Activated CD4-positive, alpha-beta T cell treated with anti-CD3 and anti-CD28 coated beads, Interleukin-2, amount 10 ng/mL, durations not matched to agents 24 days and 14 days (primary cell): ENCODE data around the gene CD80. TPM values are rescaled to one million over a fixed set of nuclear protein-coding genes. Genes with fewer than 3 reads are reported as not detected.
"Not testable (repeated sequence)": the region's sequence is repeated elsewhere in the genome, so short reads cannot be mapped to it uniquely, and the experiment has no call there.

Experiments used
- DNase-seq: peaks from one replicate; pipeline ENCODE4 v3.0.0; 2022
- H3K27ac Mint-ChIP-seq: one replicate; pipeline ENCODE4 v1.8.0; 2022; ENCODE audit warnings: mild to moderate bottlenecking, mixed read lengths
- H3K27me3 Mint-ChIP-seq: one replicate; pipeline ENCODE4 v1.8.0; 2022; ENCODE audit warnings: mixed read lengths
- H3K36me3 Mint-ChIP-seq: one replicate; pipeline ENCODE4 v1.8.0; 2022; ENCODE audit warnings: low read depth, mild to moderate bottlenecking, mixed read lengths
- H3K4me1 Mint-ChIP-seq: one replicate; pipeline ENCODE4 v1.8.0; 2021; ENCODE audit warnings: mixed read lengths
- H3K4me3 Mint-ChIP-seq: one replicate; pipeline ENCODE4 v1.8.0; 2022; ENCODE audit warnings: mild to moderate bottlenecking, moderate library complexity, mixed read lengths
- H3K9me3 Mint-ChIP-seq: one replicate; pipeline ENCODE4 v1.8.0; 2021; ENCODE audit warnings: mixed read lengths
- intact Hi-C: fragments of 100-400 bp; cut with micrococcal nuclease; formaldehyde crosslinking; loops from one replicate; pipeline ENCODE4 v1.15.1; 2023
- total RNA-seq: library from RNA; stranded (reverse); gene quantifications from 2 replicates; pipeline ENCODE4 v1.2.3, GENCODE V29; 2022

The CD80 gene
- total RNA-seq, 1 donor from 2014 or later: 12.5 TPM

- Mint-ChIP-seq H3K27ac (no peak overlapping the region), H3K4me3 (no peak overlapping the region), H3K36me3 (no peaks in the 10 kb centered on the region), H3K9me3 (peaks cover 10% of the 10 kb centered on the region), H3K27me3 (peaks cover 11% of the 10 kb centered on the region), H3K4me1 (peaks cover 8% of the 10 kb centered on the region)
- no peak for DNase-seq
- intact Hi-C loops: no loop called here
These were observed 10.8 kb upstream of the CD80 start for GRCh38 chr3:119570229-119570628.

GRCh38 chr3:119569156-119569555 lies 9.7 kb upstream of the CD80 start:
- no peak overlapping the region for H3K27ac Mint-ChIP-seq
- H3K4me3 Mint-ChIP-seq: no peak overlapping the region
- peaks cover 11% of the 10 kb centered on the region for H3K27me3 Mint-ChIP-seq
- no peaks in the 10 kb centered on the region for H3K36me3 Mint-ChIP-seq
- intact Hi-C loops: no loop called here
- H3K9me3 Mint-ChIP-seq: peaks cover 10% of the 10 kb centered on the region
- H3K4me1 Mint-ChIP-seq: peaks cover 8% of the 10 kb centered on the region
- no peak for DNase-seq

- DNase-seq, intact Hi-C loops, H3K9me3 Mint-ChIP-seq, H3K4me3 Mint-ChIP-seq, H3K36me3 Mint-ChIP-seq, H3K27ac Mint-ChIP-seq: not testable (repeated sequence)
- H3K27me3 Mint-ChIP-seq: peaks cover 11% of the 10 kb centered on the region
- peaks cover 18% of the 10 kb centered on the region for H3K4me1 Mint-ChIP-seq
These were observed 3.9 kb upstream of the CD80 start for GRCh38 chr3:119563334-119563733.

- peaks cover 26% of the 10 kb centered on the region for H3K4me1 Mint-ChIP-seq
- H3K36me3 Mint-ChIP-seq: no peaks in the 10 kb centered on the region
- H3K4me3 Mint-ChIP-seq: peak overlapping the region; percentile 63
- peak overlapping the region; percentile 95 for H3K27ac Mint-ChIP-seq
- H3K9me3 Mint-ChIP-seq: peaks cover 6% of the 10 kb centered on the region
- intact Hi-C loops: loop anchor here (1.0 kb wide), 2 partner anchors 17 to 77 kb away; partner anchors contain the start of gene ADPRH
- H3K27me3 Mint-ChIP-seq: peaks cover 7% of the 10 kb centered on the region
- peak; percentile 82 for DNase-seq
These were observed 3.0 kb upstream of the CD80 start for GRCh38 chr3:119562307-119562961.

GRCh38 chr3:119560160-119560559 lies 746 bp upstream of the CD80 start:
- intact Hi-C loops: no loop called here
- peaks cover 18% of the 10 kb centered on the region for H3K36me3 Mint-ChIP-seq
- peak overlapping the region; percentile 34 for H3K27ac Mint-ChIP-seq
- H3K9me3 Mint-ChIP-seq: no peaks in the 10 kb centered on the region
- peaks cover 47% of the 10 kb centered on the region for H3K4me1 Mint-ChIP-seq
- peak overlapping the region; percentile 5 for H3K4me3 Mint-ChIP-seq
- DNase-seq: no peak
- no peaks in the 10 kb centered on the region for H3K27me3 Mint-ChIP-seq

GRCh38 chr3:119558626-119559317 lies 642 bp downstream of the CD80 start:
- Mint-ChIP-seq H3K9me3 (no peaks in the 10 kb centered on the region), H3K27me3 (no peaks in the 10 kb centered on the region), H3K4me1 (peaks cover 53% of the 10 kb centered on the region), H3K4me3 (peak overlapping the region; percentile 80), H3K36me3 (peaks cover 19% of the 10 kb centered on the region), H3K27ac (peak overlapping the region; percentile 77)
- intact Hi-C loops: loop anchor here (1.0 to 10.0 kb wide), 9 partner anchors 50 to 674 kb away; partner anchors contain the start of genes GSK3B, TIMMDC1 and TMEM39A
- DNase-seq: no peak

- DNase-seq: peak; percentile 78
- Mint-ChIP-seq H3K4me3 (peak overlapping the region; percentile 80), H3K4me1 (peaks cover 53% of the 10 kb centered on the region), H3K27me3 (no peaks in the 10 kb centered on the region), H3K9me3 (no peaks in the 10 kb centered on the region), H3K27ac (peak overlapping the region; percentile 77), H3K36me3 (peaks cover 21% of the 10 kb centered on the region)
- intact Hi-C loops: loop anchor here (2.0 to 10.0 kb wide), 6 partner anchors 49 to 673 kb away; partner anchors contain the start of genes GSK3B, TIMMDC1 and TMEM39A
These were observed 1.5 kb downstream of the CD80 start for GRCh38 chr3:119557877-119558269.

GRCh38 chr3:119557192-119557876 lies 2.1 kb downstream of the CD80 start:
- intact Hi-C loops: loop anchor here (5.0 to 10.0 kb wide), 3 partner anchors 280 to 673 kb away; partner anchors contain the start of gene GSK3B
- no peak for DNase-seq
- H3K27me3 Mint-ChIP-seq: no peaks in the 10 kb centered on the region
- H3K4me3 Mint-ChIP-seq: peak overlapping the region; percentile 80
- H3K36me3 Mint-ChIP-seq: peaks cover 23% of the 10 kb centered on the region
- peaks cover 47% of the 10 kb centered on the region for H3K4me1 Mint-ChIP-seq
- H3K9me3 Mint-ChIP-seq: no peaks in the 10 kb centered on the region
- peak overlapping the region; percentile 77 for H3K27ac Mint-ChIP-seq

- H3K36me3 Mint-ChIP-seq: peaks cover 30% of the 10 kb centered on the region
- intact Hi-C loops: loop anchor here (5.0 to 10.0 kb wide), 3 partner anchors 279 to 671 kb away; partner anchors contain the start of gene GSK3B
- H3K9me3 Mint-ChIP-seq: no peaks in the 10 kb centered on the region
- no peak for DNase-seq
- H3K27ac Mint-ChIP-seq: peak overlapping the region; percentile 68
- no peaks in the 10 kb centered on the region for H3K27me3 Mint-ChIP-seq
- H3K4me3 Mint-ChIP-seq: peak overlapping the region; percentile 80
- peaks cover 42% of the 10 kb centered on the region for H3K4me1 Mint-ChIP-seq
These were observed 3.5 kb downstream of the CD80 start for GRCh38 chr3:119555929-119556328.

GRCh38 chr3:119555309-119555735 lies 4.1 kb downstream of the CD80 start:
- Mint-ChIP-seq H3K9me3 (no peaks in the 10 kb centered on the region), H3K4me3 (peak overlapping the region; percentile 80), H3K27me3 (no peaks in the 10 kb centered on the region), H3K27ac (peak overlapping the region; percentile 4), H3K36me3 (peaks cover 34% of the 10 kb centered on the region), H3K4me1 (peaks cover 44% of the 10 kb centered on the region)
- intact Hi-C loops: loop anchor here (5.0 to 10.0 kb wide), 3 partner anchors 278 to 671 kb away; partner anchors contain the start of gene GSK3B
- peak; percentile 58 for DNase-seq

GRCh38 chr3:119553823-119554415 lies 5.5 kb downstream of the CD80 start:
- H3K4me1 Mint-ChIP-seq: peaks cover 39% of the 10 kb centered on the region
- no peaks in the 10 kb centered on the region for H3K9me3 Mint-ChIP-seq
- H3K27me3 Mint-ChIP-seq: no peaks in the 10 kb centered on the region
- DNase-seq: no peak
- H3K36me3 Mint-ChIP-seq: peaks cover 37% of the 10 kb centered on the region
- intact Hi-C loops: loop anchor here (10.0 kb wide), 2 partner anchors 541 to 669 kb away; partner anchors contain the start of gene GSK3B
- H3K27ac Mint-ChIP-seq: peak overlapping the region; percentile 45
- H3K4me3 Mint-ChIP-seq: no peak overlapping the region

- H3K27me3 Mint-ChIP-seq, H3K9me3 Mint-ChIP-seq, H3K4me3 Mint-ChIP-seq, H3K27ac Mint-ChIP-seq, DNase-seq: not testable (repeated sequence)
- peaks cover 35% of the 10 kb centered on the region for H3K4me1 Mint-ChIP-seq
- peaks cover 37% of the 10 kb centered on the region for H3K36me3 Mint-ChIP-seq
- intact Hi-C loops: loop anchor here (10.0 kb wide), 2 partner anchors 542 to 668 kb away; partner anchors contain the start of gene GSK3B
These were observed 6.5 kb downstream of the CD80 start for GRCh38 chr3:119552928-119553327.

- Mint-ChIP-seq H3K27ac (no peak overlapping the region), H3K4me3 (no peak overlapping the region), H3K4me1 (peaks cover 22% of the 10 kb centered on the region), H3K36me3 (peaks cover 36% of the 10 kb centered on the region), H3K9me3 (no peaks in the 10 kb centered on the region), H3K27me3 (no peaks in the 10 kb centered on the region)
- no peak for DNase-seq
- intact Hi-C loops: loop anchor here (10.0 kb wide), 2 partner anchors 543 to 667 kb away; partner anchors contain the start of gene GSK3B
These were observed 7.8 kb downstream of the CD80 start for GRCh38 chr3:119551598-119551997.
